Measurements from ENCODE around the gene KBTBD4.

- TF ChIP-seq POLR2AphosphoS5 (IDR thresholded peaks at IDR 0.05; ENCODE audit: low read depth, low read length), result no peak
- TF ChIP-seq TAF1 (IDR thresholded peaks at IDR 0.05; ENCODE audit: borderline replicate concordance, low read depth, low read length), result no peak
- TF ChIP-seq POLR2A (IDR thresholded peaks at IDR 0.05; ENCODE audit: low read depth, low read length), result no peak
Measured at GRCh38 chr11:47586098-47586855, 7.5 kb upstream of the KBTBD4 start, which contains the start of gene FAM180B.

All from GM12892 (cell line).